Hematopoietic multipotent progenitor cell treated with erythropoietin and hydrocortisone succinate and interleukin-3 and kit ligand, for 15 days (in vitro differentiated cells): Measurements from ENCODE around the gene CRLF3.
A peak's percentile ranks its signal among the peaks of the same experiment; 100 is the strongest.

ENCODE experiments used
- DNase-seq: peaks from one replicate; pipeline ENCODE4 v3.0.0-alpha.2; 2015; ENCODE audit warnings: low spot score

The CRLF3 gene, protein sequence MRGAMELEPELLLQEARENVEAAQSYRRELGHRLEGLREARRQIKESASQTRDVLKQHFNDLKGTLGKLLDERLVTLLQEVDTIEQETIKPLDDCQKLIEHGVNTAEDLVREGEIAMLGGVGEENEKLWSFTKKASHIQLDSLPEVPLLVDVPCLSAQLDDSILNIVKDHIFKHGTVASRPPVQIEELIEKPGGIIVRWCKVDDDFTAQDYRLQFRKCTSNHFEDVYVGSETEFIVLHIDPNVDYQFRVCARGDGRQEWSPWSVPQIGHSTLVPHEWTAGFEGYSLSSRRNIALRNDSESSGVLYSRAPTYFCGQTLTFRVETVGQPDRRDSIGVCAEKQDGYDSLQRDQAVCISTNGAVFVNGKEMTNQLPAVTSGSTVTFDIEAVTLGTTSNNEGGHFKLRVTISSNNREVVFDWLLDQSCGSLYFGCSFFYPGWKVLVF

DNA sequence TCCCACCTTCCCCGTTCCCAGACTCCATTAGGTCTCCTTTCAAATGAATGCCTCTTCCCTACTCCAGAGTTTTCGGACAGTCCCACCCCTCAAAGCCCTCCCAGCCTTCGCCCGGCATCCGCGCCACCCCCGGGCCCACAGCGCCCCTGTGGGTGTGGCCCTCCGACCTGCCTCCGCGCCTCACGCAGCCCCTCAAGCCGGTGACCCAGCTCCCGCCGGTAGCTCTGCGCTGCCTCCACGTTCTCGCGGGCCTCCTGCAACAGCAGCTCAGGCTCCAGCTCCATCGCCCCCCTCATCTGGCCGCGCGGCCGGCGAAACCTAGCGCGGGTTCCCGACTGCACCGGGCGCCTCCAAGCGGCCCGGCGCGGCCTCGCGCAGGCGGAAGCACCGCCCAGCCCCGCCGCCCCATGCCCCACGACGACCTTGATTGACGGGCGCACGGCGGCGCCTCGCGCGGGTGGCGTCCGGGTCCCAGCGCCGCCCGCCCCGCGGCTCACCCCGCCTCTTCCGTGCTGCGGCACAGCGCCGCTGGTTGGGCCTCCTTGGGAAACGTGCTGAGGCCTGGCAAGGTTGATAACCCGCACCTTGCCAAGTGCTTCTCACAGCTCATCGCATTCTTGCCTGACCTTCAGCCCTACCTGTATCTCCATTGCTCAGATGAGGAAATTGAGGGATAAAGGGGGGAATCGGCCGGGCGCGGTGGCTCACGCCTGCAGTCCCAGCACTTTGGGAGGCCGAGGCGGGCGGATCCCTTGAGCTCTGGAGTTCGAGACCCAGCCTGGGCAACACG lies at the start of gene CRLF3:
TSS of gene CRLF3 (minus strand) at position 337 of the 790 bp plus-strand sequence. CDS start at position 296, 41 bp downstream.
- peak; percentile 93 for DNase-seq

DNA sequence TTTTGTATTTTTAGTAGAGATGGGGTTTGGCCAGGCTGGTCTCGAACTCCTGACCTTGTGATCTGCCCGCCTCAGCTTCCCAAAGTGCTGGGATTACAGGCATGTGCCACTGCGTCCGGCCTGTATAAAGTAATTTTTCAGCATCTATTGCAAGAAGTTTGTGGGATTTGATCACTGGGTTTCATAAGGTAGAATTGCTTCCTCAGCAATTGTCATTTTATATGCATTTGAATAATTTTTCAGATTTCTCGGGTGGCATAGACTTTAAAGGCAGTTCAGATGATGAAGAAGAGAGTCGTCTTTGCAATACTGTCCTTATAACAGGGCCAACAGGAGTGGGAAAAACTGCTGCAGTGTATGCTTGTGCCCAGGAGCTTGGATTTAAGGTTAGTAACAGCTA lies 44.5 kb upstream of the CRLF3 start:
- no peak for DNase-seq

DNA sequence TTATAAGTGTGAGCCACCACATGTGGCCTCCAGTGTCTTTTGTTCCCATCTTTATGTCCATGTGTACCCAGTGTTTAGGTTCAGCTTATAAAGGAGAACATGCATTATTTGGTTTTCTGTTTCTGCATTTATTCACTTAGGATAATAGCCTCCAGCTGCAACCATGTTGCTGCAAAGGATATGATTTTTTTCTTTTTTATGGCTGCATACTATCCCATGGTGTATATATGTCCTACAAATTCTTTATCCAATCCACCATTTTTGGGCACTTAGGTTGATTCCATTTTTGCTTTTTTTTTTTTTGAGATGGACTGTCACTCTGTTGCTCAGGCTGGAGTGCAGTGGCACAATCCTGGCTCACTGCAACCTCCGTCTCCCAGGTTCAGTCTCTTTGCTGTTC lies 40.1 kb upstream of the CRLF3 start:
- no peak for DNase-seq

DNA sequence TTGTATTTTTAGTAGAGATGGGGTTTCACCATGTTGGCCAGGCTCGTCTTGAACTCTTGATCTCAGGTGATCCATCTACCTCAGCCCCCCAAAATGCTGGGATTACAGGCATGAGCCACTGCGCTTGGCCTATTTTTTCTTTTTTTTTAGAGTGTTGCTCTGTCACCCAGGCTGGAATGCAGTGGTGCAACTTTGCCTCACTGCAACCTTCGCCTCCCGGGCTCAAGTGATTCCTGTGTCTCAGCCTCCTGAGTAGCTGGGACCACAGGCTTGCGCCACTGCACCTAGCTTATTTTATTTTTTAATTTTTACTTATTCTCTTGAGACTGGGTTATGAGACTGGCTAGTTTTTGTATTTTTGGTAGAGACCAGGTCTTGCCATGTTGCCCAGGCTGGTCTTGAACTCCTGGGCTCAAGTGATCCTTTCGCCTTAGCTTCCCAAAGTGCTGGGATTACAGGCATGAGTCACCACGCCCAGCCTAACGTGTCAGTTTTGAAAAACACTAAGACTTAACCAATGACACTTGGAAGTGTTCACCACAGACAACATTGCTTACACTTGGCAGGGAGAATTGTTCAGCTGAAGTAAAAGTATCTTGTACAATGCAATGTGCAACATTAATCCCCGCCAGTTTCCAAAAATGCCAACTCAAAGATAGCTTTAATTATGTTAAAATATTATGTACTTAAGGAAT lies 34.2 kb upstream of the CRLF3 start:
- no peak for DNase-seq

DNA sequence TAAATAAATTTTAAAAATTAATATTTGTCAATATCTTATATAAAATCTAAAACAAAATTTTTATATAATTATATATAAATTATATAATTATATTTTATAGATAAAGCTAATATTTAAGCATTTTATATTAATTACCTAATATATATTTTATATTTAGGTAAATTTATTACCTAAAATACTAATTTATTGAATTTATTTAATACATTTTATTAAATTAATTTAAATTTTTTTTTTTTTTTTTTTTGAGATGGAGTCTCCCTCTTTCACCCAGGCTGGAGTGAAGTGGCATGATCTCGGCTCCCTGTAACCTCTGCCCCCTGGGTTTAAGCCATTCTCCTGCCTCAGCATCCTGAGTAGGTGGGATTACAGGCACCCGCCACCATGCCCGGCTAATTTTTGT lies 29.7 kb upstream of the CRLF3 start:
- DNase-seq = no peak

DNA sequence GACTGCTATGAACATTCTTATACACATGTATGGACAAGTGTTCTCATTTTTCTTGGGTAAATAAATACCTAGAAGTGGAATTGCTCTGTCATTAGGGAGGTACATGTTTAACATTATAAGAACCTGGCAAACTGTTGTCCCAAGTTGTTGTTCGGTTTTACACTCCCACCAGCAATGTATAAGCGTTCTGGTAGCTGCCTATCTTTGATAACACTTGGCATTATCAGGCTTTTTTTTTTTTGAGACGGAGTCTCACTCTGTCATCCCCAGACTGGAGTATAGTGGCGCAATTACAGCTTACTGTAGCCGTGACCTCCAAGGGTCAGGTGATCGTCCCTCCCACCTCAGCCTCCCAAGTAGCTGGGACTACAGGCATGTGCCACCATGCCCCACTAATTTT lies 23.5 kb upstream of the CRLF3 start:
- peak; percentile 56 for DNase-seq

DNA sequence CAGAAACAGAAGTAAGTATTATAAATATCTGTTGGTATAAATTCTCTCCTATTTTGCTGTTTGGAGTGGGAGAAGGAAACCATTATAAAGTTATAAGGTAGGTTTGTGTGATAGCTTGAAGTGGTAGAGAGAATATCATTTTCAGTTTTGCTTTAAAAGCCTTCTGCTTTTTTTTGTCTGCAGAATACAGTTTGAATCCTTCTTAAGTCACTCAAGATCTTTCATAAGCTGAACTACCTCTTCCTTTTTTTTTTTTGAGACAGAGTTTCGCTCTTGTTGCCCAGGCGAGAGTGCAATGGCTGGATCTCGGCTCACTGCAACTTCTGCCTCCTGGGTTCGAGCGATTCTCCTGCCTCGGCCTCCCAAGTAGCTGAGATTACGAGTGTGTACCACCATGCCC lies 16.3 kb upstream of the CRLF3 start:
- no peak for DNase-seq

DNA sequence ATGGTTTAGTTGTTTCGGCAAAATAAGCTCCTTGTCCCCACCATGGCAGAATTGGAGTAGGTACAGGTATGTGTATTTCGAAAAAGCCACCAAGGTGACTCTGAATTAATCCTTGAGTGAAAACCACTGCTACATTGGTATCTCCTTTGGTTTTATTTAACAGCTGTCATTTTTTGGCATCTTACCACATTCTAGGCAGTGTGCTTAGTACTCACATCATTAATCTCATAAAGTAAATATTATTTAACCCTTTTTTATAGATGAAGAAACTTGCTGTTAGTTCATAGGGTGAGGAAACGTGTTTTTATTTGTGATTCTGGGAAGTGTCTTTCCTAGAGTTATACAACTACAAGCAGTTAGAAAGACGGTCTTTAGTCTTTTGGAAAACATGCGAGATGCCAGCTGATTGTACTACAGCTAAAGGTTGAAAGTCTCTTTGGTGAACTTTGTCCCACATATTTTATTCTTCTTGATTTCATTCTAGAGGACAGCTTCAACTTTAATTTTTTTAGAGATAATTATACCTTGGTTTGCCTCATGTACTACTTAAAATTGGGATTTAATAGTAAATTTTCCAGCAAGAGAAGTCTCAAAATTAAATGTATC lies 13.8 kb upstream of the CRLF3 start:
- DNase-seq = no peak

DNA sequence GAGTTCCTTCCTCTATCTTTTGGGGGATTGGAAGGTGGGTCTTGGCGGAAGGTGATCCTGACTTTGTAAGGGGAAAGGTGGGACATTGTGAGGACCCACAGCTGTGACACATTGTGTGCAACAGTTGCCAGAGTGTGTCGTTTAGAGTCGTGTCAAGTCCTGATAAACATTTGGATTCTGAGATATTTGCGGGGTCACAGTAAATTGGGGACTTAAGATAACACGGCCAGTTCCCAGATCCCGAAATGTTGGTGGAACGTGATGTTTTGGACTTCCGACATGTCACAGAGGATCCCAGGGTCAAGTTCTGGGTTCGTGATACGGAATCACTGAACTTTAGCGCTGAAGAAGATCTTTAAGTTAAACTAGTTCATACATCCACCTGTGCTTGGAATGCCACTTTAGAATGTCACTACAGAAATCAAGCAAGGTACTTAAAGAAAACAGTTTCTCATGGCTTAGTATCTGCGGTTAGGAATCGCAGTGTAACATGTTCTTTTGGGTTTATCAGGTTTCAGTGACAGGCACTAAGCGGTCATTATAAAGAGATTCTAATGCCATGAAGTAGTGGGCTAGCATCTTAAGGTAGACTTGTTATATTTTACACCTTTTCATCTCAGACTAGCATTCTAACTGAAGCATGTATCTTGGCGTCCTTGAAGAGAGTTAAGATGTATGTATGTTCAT lies 8.1 kb upstream of the CRLF3 start:
- peak; percentile 27 for DNase-seq

DNA sequence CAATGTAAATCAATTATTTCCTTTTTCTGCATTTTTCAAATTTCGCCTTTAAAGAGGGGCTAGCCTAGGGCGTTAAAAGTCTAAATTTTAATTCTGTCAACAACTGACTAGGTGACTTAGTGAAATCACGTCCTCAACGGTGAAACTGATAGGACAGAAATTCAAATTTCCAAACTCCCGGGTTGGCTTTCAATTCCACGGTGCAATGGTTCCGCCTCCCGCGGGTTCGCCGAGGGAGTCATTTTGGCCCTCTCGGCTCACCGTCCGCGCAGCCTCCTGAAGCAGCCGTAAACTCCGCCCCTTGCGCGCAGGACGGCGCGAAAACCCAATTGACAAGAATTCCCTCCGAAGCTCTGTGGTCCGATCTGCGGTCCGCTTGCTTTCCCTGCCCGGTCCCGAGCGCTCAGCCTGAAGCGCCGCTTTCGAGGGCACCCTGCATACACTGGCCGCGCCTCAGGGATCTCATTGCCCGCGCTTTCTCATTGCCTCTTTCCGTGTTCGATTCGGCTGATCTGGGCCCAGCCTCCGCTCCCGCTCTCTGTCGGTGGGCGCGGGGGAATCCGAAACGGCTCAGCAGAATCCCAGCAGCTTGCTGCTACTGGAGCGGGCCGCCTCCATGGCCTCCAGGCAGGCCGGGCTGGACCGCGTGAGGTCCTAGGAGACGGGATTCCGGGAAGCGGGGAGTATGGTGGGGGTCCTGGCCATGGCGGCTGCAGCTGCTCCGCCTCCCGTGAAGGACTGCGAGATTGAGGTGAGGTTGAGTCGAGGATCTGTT lies 7.4 kb upstream of the CRLF3 start, which contains the start of gene ATAD5:
TSS of gene ATAD5 (plus strand) at position 304 of the 775 bp plus-strand sequence. CDS start at position 686, 382 bp downstream.
- peak; percentile 90 for DNase-seq

DNA sequence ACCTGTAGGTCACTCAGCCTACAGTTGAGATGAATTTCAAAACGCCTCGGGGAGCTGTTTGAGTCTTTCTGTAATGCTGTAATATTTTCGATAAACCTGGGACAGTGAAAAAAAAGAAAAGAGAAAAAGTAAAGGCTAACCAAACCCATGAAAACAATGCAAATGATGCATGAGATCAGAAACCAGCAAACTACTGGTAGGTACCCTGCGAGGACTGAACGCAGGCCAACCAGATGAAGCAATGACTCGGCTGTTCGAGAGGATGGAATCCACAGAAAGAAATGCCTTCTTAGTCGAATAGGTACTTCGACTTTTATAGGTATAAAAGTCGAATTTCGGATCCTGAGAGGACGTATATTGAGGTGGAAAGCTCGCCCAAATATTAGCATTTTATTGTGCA lies 6.8 kb upstream of the CRLF3 start:
- peak; percentile 51 for DNase-seq

DNA sequence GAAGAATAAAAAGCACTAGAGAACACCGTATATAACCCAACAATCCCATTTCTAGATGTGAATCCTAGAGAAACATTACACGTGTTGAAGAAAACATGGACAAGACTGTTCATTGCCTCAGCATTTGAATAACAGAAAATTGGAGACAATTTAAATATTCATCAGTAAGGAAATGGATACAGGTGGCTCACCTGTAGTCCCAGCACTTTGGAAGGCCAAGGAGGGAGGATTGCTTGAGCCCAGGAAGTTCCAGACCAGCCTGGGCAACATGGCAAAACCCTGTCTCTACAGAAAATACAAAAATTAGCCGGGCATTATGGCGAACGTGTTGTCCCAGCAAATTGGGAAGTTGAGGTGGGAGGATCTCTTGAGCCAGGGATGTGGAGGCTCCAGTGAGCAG lies 4.5 kb upstream of the CRLF3 start:
- DNase-seq = no peak

DNA sequence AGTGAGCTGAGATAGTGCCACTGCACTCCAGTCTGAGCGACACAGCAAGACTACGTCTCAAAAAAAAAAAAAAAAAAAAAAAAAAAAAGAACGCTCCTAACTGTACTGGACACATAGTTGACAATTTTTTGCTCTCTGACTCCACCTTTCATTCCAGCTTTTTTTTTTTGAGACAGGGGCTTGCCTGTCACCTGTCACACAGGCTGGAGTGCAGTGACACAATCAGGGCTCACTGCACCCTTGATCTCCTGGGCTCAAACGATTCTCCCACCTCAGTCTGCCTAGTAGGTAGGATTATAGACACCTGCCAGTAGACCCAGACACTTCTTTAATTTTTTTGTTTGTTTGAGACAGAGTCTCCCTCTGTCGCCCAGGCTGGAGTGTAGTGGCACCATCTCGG lies 2.6 kb upstream of the CRLF3 start:
- no peak for DNase-seq

DNA sequence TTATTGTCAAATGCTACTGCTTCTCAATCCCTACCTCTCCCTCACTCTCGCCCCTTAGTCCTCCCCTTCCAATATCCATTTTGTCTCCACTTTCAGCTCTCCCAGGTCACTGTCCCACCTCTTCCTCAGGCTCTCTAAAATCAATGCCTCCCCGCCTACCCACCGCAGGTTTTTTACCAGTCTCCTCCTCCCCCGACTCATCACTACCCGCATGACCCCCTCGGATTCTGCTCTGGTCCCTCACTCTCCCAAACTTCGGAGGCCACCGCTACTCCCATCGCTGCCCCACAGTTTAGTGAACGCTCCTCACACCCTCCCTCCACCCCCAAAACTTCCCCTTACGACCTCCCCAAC lies 513 bp downstream of the CRLF3 start:
- peak; percentile 11 for DNase-seq

DNA sequence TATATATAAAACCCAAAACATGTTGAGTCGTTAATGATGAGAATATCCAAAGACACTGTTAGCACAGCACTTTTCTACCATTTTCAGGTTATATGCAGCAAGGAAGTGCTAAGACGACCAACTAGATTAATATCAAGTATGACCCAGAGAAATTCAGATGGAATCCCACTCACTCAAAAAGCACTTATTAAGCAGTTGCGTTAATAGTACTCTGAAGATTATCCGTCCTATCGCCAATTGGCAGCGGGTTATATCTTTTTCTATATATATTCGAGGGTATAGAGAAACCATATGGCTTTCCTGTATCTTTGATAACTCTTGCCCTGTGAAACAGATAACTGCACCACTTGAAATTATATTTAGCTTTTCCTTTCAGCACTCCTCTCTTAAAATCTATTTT lies 1.1 kb downstream of the CRLF3 start:
- DNase-seq = peak; percentile 57

DNA sequence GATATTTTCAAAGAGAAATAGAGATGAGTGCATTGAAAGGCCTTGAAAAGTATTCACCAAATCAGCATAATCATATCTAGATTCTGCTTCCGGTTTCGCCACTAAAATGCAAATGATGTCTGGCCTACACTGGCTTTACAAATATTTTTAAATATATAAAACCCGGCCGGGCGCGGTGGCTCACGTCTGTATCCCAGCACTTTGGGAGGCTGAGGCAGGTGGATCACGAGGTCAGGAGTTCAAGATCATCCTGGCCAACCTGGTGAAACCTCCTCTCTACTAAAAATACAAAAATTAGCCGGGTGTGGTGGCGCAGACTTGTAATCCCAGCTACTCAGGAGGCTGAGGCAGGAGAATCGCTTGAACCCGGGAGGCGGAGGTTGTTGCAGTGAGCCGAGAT lies 1.6 kb downstream of the CRLF3 start:
- peak; percentile 21 for DNase-seq

DNA sequence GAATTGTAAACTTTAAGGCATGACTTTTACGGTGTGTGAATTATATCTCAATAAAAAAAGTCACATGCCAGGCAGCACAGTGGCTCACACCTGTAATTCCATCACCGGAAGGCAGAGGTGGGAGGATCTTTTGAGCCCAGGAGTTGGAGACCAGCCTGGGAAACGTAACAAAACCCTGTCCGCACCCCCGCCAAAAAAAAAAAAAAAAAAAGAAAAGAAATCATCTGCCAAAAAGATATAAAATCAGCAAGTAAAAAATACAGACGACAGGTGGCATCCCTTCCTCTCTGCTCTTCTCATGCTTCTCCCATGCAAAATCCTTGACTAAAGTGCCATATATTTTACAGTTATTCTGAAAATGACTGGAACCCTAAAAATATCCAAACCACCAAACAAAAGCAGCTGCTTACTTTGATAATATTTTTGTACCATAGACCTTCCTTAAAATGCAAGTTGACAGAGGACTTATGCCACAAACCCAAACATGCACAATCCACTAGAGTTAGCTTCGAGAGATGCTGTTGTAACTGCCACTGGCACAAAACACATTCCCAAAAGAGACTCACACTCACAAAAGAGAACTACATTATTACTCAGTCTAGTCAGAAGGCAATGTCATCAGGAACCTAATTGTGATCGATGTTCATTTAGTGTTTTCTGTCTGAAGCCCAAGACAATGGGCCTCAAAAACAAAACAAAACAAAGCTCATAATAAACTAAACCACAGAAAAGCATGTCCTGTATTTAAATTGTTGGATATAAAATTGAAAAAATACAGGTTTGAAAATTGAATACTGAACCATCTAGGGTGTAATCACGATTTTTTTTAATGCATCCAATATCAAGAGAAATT lies 2.4 kb downstream of the CRLF3 start:
- DNase-seq = no peak

DNA sequence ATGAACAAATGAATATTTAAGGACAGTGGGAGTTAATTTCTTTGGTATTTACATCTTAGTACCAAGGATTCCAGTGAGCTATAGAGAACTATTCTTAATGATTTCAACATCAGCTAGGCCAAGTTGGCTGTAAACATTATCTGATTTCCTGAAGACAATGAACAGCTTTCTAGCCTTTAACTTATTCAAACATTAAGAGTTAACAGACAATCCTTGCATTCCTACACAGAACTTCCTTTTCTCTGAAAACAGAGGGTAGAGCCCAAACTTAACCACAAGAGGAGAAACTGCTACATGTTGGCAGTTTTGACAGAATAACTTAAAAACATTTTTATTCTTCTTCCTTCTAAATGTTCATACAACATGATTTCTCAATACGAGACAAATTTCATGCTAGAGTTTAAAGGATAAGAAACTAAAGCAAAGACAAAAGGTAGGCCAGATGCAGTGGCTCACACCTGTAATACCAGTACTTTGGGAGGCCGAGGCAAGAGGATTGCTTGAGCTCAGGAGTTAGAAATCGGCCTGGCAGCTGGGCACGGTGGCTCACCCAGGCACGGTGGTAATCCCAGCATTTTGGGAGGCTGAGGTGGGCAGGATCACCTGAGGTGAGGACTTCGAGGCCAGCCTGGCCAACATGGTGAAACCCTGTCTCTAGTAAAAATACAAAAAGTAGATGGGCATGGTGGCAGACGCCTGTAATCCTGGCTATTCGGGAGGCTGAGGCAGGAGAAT lies 4.4 kb downstream of the CRLF3 start:
- no peak for DNase-seq

DNA sequence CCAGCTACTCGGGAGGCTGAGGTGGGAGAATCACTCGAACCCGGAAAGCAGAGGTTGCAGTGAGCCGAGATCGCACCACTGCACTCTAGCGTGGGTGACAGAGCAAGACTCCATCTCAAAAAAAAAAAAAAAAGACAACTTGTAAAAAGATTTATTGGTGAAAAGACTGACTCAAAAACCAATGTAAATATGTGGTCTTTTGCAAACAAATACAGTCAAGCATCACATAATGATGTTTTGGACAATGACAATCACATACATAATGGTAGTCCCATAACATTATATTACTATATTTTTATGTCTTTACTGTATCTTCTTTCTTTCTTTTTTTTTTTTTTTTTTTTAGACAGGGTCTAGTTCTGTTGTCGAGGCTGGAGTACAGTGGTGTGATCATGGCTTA lies 8.3 kb downstream of the CRLF3 start:
- no peak for DNase-seq
